K562 (cell line): ENCODE results near the gene WNK1. TPM values are rescaled to one million over a fixed set of nuclear protein-coding genes. Genes with fewer than 3 reads are reported as not detected.

Experiments
- ATAC-seq: fragments of 200-7000 bp; cut with Tn5 transposase; 3 replicates; pipeline ENCODE4 v1.9.1; 2020; ENCODE audit warnings: moderate library complexity
- BruUV-seq: library from RNA; stranded (reverse); fragments of 400-500 nt; replicated peaks from 2 replicates; lab custom pipeline; 2021; lab: Mats Ljungman, UMichigan
- CTCF ChIA-PET: fragments of 300-600 bp; formaldehyde crosslinking; extraction: SDS; loops from one replicate; lab custom pipeline; 2021; ENCODE audit warnings: low intra/inter-chr PET ratio; lab: Yijun Ruan, JAX
- POLR2A ChIA-PET: fragments of 300-600, 350-650 bp; sonication (Branson Sonifier 250); formaldehyde crosslinking; extraction: SDS; loops from one replicate; lab custom pipeline; 2021; ENCODE audit warnings: antibody characterized with exemption, inconsistent platforms; lab: Yijun Ruan, JAX
- DNase-seq, 4 experiments: peaks; one replicate each; pipeline versions ENCODE4 v3.0.0 to v3.0.0-alpha.2; 2011 to 2018; ENCODE audit warnings: low spot score in 3 of 4, mixed read lengths in 3 of 4; ENCODE audit errors: extremely low read depth in 1 of 4
- FAIRE-seq: peaks from 2 replicates; lab custom pipeline; 2011; peaks lifted over from hg19 to GRCh38; lab: Jason Lieb, UNC
- H2AFZ ChIP-seq: 2 replicates; pipeline ENCODE4 v1.6.0; 2011; ENCODE audit warnings: low read depth, low read length, control low read depth, inconsistent platforms
- H3K27ac ChIP-seq: fragments of 200-600 bp; 3 replicates; pipeline ENCODE4 v1.8.0; 2011; ENCODE audit warnings: low read depth, mild to moderate bottlenecking, control low read depth, inconsistent platforms, low read length, moderate library complexity, mixed read lengths; ENCODE audit errors: extremely low read depth
- H3K27me3 ChIP-seq, 2 experiments: fragments of 300-600 bp in 1 of 2; 2 replicates in 1 of 2; 3 replicates in 1 of 2; pipeline versions ENCODE4 v1.6.0 to v1.8.0; 2011; ENCODE audit warnings: inconsistent platforms in 2 of 2, low read length in 2 of 2, mild to moderate bottlenecking in 1 of 2, mixed read lengths in 1 of 2, moderate library complexity in 1 of 2; ENCODE audit not compliant: control insufficient read depth in 2 of 2, insufficient read depth in 2 of 2
- H3K36me3 ChIP-seq: fragments of 300-600 bp; 3 replicates; pipeline ENCODE4 v1.8.0; 2011; ENCODE audit warnings: mild to moderate bottlenecking, low read length, inconsistent platforms; ENCODE audit not compliant: control insufficient read depth, insufficient read depth
- H3K4me1 ChIP-seq, 2 experiments: fragments of 200-600 bp in 1 of 2; replicated peaks in 1 of 2; 2 replicates in 1 of 2; 3 replicates in 1 of 2; pipeline versions ENCODE4 v1.5.1 to v1.8.0; 2011; ENCODE audit warnings: inconsistent platforms in 2 of 2, low read length in 2 of 2, mild to moderate bottlenecking in 1 of 2, mixed read lengths in 1 of 2, moderate library complexity in 1 of 2; ENCODE audit not compliant: control insufficient read depth in 2 of 2, insufficient read depth in 2 of 2
- H3K4me2 ChIP-seq: 2 replicates; pipeline ENCODE4 v1.6.1; 2011; ENCODE audit warnings: low read length, control low read depth, inconsistent platforms, mixed read lengths; ENCODE audit not compliant: insufficient read depth
- H3K4me3 ChIP-seq: fragments of 200-600 bp; sonication (generic), shearing (Covaris generic); 2 replicates; pipeline ENCODE4 v1.5.1; 2016; ENCODE audit warnings: control low read depth, inconsistent platforms
- H3K79me2 ChIP-seq: fragments of 200-600 bp; 3 replicates; pipeline ENCODE4 v1.8.0; 2011; ENCODE audit warnings: low read length, inconsistent platforms; ENCODE audit not compliant: control insufficient read depth, insufficient read depth
- H3K9ac ChIP-seq, 2 experiments: 2 replicates each; pipeline versions ENCODE4 v1.6.0 to v1.6.1; 2011; ENCODE audit warnings: low read depth in 2 of 2, low read length in 2 of 2, control low read depth in 1 of 2, inconsistent platforms in 1 of 2, mild to moderate bottlenecking in 1 of 2, mixed read lengths in 1 of 2; ENCODE audit not compliant: insufficient read depth in 1 of 2
- H3K9me1 ChIP-seq: one replicate; pipeline ENCODE4 v1.6.0; 2011; ENCODE audit warnings: inconsistent platforms, mild to moderate bottlenecking, low read length, moderate library complexity; ENCODE audit not compliant: control insufficient read depth, insufficient read depth
- H3K9me3 ChIP-seq: replicated peaks from 2 replicates; pipeline ENCODE4 v1.5.1; 2011; ENCODE audit warnings: low read depth, low read length, inconsistent platforms; ENCODE audit not compliant: control insufficient read depth, insufficient read depth
- H4K20me1 ChIP-seq: replicated peaks from 2 replicates; pipeline ENCODE4 v1.6.1; 2011; ENCODE audit warnings: low read length, inconsistent platforms, mixed read lengths; ENCODE audit not compliant: control insufficient read depth, insufficient read depth
- DMBX1 ChIP-seq: fragments of 250-450 bp; sonication (Bioruptor Pico); IDR thresholded peaks from 2 replicates; pipeline ENCODE4 v1.8.0; 2022; ENCODE audit warnings: inconsistent platforms, mild to moderate bottlenecking, moderate library complexity, borderline replicate concordance
- HDGF ChIP-seq: fragments of 450-650 bp; IDR thresholded peaks from 2 replicates; pipeline ENCODE4 v1.6.1; 2016
- HMGN3 ChIP-seq: IDR thresholded peaks from 2 replicates; pipeline ENCODE4 v1.6.1; 2011; ENCODE audit warnings: borderline replicate concordance, low read depth, mild to moderate bottlenecking, mixed read lengths, low read length; ENCODE audit not compliant: insufficient read length; ENCODE audit errors: extremely low read depth
- NEUROD1 ChIP-seq: fragments of 150-350 bp; IDR thresholded peaks from 2 replicates; pipeline ENCODE4 v1.6.1; 2014; ENCODE audit warnings: borderline replicate concordance, low read length, low read depth; ENCODE audit not compliant: partially characterized antibody
- RBFOX2 ChIP-seq: fragments of 200-400 bp; formaldehyde crosslinking; IDR thresholded peaks from 2 replicates; pipeline ENCODE4 v1.6.1; 2017; ENCODE audit warnings: low read depth, mild to moderate bottlenecking, low read length, moderate library complexity
- ZBTB33 ChIP-seq: sonication (generic); formaldehyde crosslinking; IDR thresholded peaks from 2 replicates; pipeline ENCODE4 v1.8.1; 2023; ENCODE audit warnings: mild to moderate bottlenecking, missing genetic modification reagents
- ZFPM2 ChIP-seq: fragments of 250-450 bp; sonication (Bioruptor Pico); IDR thresholded peaks from 2 replicates; pipeline ENCODE4 v1.5.1; 2022; ENCODE audit warnings: mild to moderate bottlenecking
- ZNF449 ChIP-seq: fragments of 250-450 bp; sonication (Bioruptor Pico); IDR thresholded peaks from 2 replicates; pipeline ENCODE4 v1.8.0; 2022; ENCODE audit warnings: moderate library complexity, mild to moderate bottlenecking, inconsistent platforms
- WGBS: fragments of 100-300 bp; shearing (Covaris generic); methylation state at CpG from one replicate; pipeline ENCODE4 v1.1.6; 2016; ENCODE audit warnings: low coverage, mixed read lengths; ENCODE audit not compliant: insufficient coverage; ENCODE audit errors: missing lambda C conversion rate; 5-methylcytosine and 5-hydroxymethylcytosine counted together
- in situ Hi-C: fragments of 300-500 bp; cut with MboI; formaldehyde crosslinking; loops from 4 replicates; pipeline ENCODE4 v1.15.0; 2018; ENCODE audit warnings: inconsistent platforms, mixed read lengths
- intact Hi-C: fragments of 100-400 bp; cut with micrococcal nuclease; formaldehyde crosslinking; loops from 2 replicates; pipeline ENCODE4 v1.14.2; 2022
- polyA plus RNA-seq, 8 experiments: library from polyadenylated mRNA; depleted of rRNA in 4 of 8; stranded (reverse) in 5 of 8; unstranded in 3 of 8; fragments of >200 nt; fragmentation: Nextera tagmentation in 2 of 8; fragmentation: Illumina TruSeq in 1 of 8; extraction: Ambion mirVana in 2 of 8; extraction: Trizol in 1 of 8; gene quantifications; 2 replicates each; pipeline versions ENCODE4 v1.2.1 to v1.2.3, GENCODE V29; 2011 to 2014; ENCODE audit warnings: inconsistent platforms in 1 of 8, missing spikeins in 1 of 8
- total RNA-seq, 7 experiments: library from RNA; depleted of rRNA in 6 of 7; stranded (reverse); fragments of >200 nt in 6 of 7; fragmentation: Illumina TruSeq in 2 of 7; extraction: Trizol in 2 of 7; gene quantifications; 2 replicates each; pipeline versions ENCODE4 v1.2.1 to v1.2.3, GENCODE V29; 2011 to 2021; ENCODE audit warnings: low replicate concordance in 1 of 7

The WNK1 gene
- total and polyA plus RNA-seq, 9 of the 15 experiments (the other 6 are each of a cell fraction or from before 2014, with no cell fraction given) = 4.3 to 73.9 (median 31.0) TPM

GRCh38 chr12:905261-906031 lies 153.1 kb downstream of the WNK1 start:
- no TSS peak for BruUV-seq
- Histone ChIP-seq H3K4me2 (no peak overlapping the region), H3K36me3 (peaks cover 90% of the 10 kb centered on the region), H3K4me3 (no peak overlapping the region), H3K9me1 (no peaks in the 10 kb centered on the region), H3K79me2 (peaks cover 9% of the 10 kb centered on the region), H3K9me3 (no peaks in the 10 kb centered on the region), H4K20me1 (no peaks in the 10 kb centered on the region; the same call in 1 of the 2 replicates), H3K9ac (no peak overlapping the region), H2AFZ (no peak overlapping the region), H3K27ac (no peak overlapping the region; the same call in 2 of the 3 replicates), H3K4me1 (peaks cover 0 to 27% of the 10 kb centered on the region in 2 experiments; a peak in 2 of 5 replicates)
- ChIA-PET POLR2A (no interaction called here), CTCF (no interaction called here)
- in situ Hi-C loops = no loop called here
- ATAC-seq (no peak), FAIRE-seq (no peak)
- intact Hi-C loops = no loop called here
- 78% methylated on average over 9 of the region's 9 CpGs for WGBS
- TF ChIP-seq NEUROD1 (no peak), ZFPM2 (CRISPR knock-in tag) (no peak), ZNF449 (no peak), ZBTB33 (CRISPR knock-in tag) (peak; percentile 65; the same call in 1 of the 2 replicates), DMBX1 (CRISPR knock-in tag) (no peak), RBFOX2 (no peak), HMGN3 (no peak), HDGF (no peak)
- TF ChIP-seq, all 486 proteins: peak for 1
- H3K27me3 ChIP-seq = no peaks in the 10 kb centered on the region
- DNase-seq = no peak
